SH-SY5Y (cell line): ENCODE data around the gene PPP1R14B.

Source experiments
- GATA2 ChIP-seq: IDR thresholded peaks from 2 replicates; pipeline ENCODE4 v1.6.1; 2011; ENCODE audit warnings: mild to moderate bottlenecking, low read depth, low read length
- GATA3 ChIP-seq: IDR thresholded peaks from 2 replicates; pipeline ENCODE4 v1.6.1; 2011; ENCODE audit warnings: low read depth, mild to moderate bottlenecking, low read length, moderate library complexity

- TF ChIP-seq GATA3 = no peak
- no peak for TF ChIP-seq GATA2
Observed at GRCh38 chr11:64224891-64225607, 21.7 kb downstream of the PPP1R14B start.
